Dermis microvascular lymphatic vessel endothelial cell (primary cell): ENCODE data around the gene ZC3H15. TPM values are rescaled to one million over a fixed set of nuclear protein-coding genes. Genes with fewer than 3 reads are reported as not detected.
"Not testable (repeated sequence)": the region's sequence is repeated elsewhere in the genome, so short reads cannot be mapped to it uniquely, and the experiment has no call there.

Experiments
- DNase-seq, 2 donors: peaks; one replicate each; pipeline versions ENCODE4 v3.0.0 to v3.0.0-alpha.2; 2010; ENCODE audit warnings: low read depth in 2 of 2
- total RNA-seq: library from RNA; depleted of rRNA; stranded (reverse); fragments of >200 nt; gene quantifications from 2 replicates; pipeline ENCODE4 v1.2.1, GENCODE V29; 2014

ZC3H15 gene
- total RNA-seq, 1 donor from 2014 or later: 47.4 TPM

DNA sequence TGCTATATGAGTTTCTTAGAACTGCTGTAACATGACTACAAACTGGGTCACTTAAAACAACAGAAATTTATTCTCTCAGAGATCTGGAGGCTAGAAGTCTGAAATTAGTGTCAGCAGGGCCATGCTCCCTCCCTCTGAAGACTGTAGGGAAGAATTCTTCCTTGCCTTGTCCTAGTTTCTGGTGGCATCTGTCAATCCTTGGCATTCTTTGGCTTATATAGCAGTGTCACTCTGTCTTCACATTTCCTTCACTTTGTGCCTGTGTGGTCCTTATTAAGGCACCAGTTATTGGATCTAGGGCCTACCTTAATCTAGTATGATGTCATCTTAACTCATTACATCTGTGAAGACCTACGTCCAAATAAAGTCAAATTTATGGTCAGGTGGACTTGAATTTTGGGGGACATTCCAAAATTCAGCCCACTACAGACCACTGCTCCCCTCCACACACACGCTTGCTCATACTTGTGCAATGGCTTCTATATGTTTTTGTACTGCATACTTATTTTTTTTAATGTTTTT, 7.6 kb downstream of the ZC3H15 start:
- no peak for DNase-seq

- DNase-seq: no peak
Measured at GRCh38 chr2:186496401-186496800, 10.3 kb downstream of the ZC3H15 start.

GRCh38 chr2:186497928-186498327, 11.9 kb downstream of the ZC3H15 start:
- DNase-seq: no peak

GRCh38 chr2:186498834-186499233, 12.8 kb downstream of the ZC3H15 start:
- no peak for DNase-seq

GRCh38 chr2:186503827-186504606, 18.0 kb downstream of the ZC3H15 start:
- DNase-seq: peak; percentile 45 to 51

- DNase-seq: no peak
Measured at GRCh38 chr2:186508263-186508662, 22.2 kb downstream of the ZC3H15 start.

GRCh38 chr2:186515376-186515775, 29.3 kb downstream of the ZC3H15 start:
- DNase-seq: no peak

- DNase-seq: no peak
Measured at GRCh38 chr2:186516396-186516795, 30.3 kb downstream of the ZC3H15 start.

GRCh38 chr2:186517090-186517489, 31.0 kb downstream of the ZC3H15 start:
- DNase-seq: no peak

DNA sequence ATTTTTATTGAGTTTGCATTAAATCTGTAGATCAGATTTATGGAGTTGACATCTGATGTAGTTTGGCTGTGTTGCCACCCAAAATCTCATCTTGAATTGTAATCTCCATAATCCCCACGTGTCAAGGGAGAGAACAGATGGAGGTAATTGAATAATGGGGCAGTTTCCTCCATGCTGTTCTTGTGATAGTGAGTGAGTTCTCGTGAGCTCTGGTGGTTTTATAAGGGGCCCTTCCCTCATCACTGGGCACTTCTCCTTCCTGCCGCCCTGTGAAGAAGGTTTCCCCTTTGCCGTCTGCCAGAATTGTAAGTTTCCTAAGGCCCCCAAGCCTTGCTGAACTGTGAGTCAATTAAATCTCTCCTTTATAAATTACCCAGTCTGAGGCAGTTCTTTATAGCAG, 32.2 kb downstream of the ZC3H15 start:
- DNase-seq: no peak

- DNase-seq: no peak
Measured at GRCh38 chr2:186518945-186519344, 32.9 kb downstream of the ZC3H15 start.

- not testable (repeated sequence) for DNase-seq
Measured at GRCh38 chr2:186521570-186522153, 35.6 kb downstream of the ZC3H15 start.

- DNase-seq: no peak
Measured at GRCh38 chr2:186522450-186522849, 36.4 kb downstream of the ZC3H15 start.

DNA sequence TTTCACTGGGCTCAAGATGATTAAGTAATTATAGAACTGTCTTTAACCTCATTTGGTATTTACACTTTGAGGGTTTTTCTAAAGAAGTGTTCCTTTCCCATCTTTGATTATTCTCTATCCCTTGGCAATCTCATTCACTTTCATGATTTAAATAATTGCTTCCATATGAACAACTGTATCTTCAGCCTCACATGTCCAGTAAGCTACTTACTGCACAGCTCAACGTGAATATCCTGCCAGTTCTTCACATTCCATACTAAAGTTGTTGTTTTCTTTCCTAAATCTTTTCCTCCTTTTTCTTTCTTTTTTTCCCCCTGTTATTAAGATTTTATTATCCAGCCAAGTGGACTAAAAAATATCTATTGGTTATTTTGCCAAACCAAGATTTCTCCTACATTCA, 37.7 kb downstream of the ZC3H15 start:
- no peak for DNase-seq

- DNase-seq: no peak
Measured at GRCh38 chr2:186526281-186526680, 40.2 kb downstream of the ZC3H15 start.

- no peak for DNase-seq
Measured at GRCh38 chr2:186530314-186530713, 44.3 kb downstream of the ZC3H15 start.

DNA sequence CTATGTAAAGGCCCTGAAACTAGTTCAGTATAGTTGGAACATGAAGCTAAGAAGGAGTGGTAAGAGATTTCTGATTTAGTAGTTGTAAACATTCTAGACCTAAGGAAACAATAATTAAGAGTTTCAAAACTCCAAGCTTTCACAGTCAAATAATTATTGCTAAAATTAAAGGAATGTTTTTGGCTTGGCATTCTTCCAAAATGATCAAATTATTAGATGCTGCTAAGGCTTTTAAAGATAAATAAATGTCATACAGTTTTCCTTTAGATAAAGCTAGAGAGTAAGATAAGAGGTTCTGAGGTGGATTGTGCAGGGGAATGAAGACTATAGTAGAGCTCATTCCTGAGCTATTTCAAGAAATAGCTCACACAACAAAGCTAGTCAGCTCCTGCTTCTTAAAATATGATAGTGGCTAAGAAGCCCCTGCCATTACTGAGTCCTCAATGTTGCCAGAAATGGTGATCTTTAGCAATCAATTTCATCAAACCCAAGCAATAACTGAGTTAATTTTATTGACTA, 45.3 kb downstream of the ZC3H15 start:
- no peak for DNase-seq

DNA sequence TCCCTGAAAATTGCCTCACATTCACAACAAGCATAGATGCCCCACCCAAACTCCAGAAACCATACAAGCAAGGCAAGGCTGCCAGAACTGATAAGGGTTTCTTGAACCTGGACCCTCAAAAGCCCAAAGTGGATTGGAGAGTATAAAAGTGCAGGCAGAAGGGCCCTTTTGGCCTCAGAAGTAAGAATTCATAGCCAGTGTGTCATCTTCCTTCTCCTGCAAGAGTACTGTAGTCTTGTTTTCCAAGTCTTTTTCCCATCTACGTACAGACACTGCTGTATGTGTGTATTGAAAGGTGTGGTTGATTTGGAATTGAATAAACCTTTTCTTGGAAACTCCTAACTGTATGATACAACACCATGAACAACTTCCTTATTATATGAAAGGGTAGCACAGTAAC, 46.8 kb downstream of the ZC3H15 start:
- peak in 1 of 2 donors; percentile 73 for DNase-seq

GRCh38 chr2:186533717-186534116, 47.7 kb downstream of the ZC3H15 start:
- DNase-seq: no peak

DNA sequence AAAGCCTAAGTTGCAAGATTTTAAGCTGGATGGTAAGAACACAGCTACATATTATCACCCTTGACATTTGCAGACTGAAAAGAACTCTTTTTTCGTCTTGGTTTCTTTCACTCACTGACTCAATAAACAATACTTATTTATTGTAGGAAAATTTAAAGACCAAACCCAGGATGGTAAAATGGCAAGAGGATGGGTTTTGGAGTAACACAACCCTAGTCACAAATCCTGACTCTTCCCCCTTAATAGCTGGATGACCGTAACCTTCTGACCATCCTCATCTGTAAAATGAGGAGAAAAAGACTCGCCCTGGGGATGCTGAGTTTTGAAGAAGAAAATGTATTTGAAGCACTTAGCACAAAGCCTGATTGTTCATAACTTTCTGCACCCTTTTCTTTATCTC, 48.3 kb downstream of the ZC3H15 start:
- no peak for DNase-seq

DNA sequence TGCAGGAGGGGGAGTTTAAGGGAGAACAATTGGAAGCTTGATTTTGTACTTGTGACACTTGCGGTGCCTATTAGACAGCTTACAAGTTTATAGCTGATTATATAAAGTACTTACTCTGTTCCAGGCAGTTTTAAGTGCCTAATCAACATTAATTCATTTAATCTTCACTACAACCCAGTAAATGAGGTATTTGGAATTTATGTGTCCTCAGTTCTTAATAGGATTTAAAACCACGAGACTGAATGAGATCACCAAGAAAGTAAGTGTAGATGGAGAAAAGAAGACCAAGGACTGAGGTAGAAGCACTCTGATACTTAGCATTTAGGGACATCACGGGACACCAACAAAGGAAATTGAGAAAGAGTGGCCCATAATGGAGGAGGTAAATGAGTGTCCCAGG, 49.8 kb downstream of the ZC3H15 start:
- DNase-seq: no peak

DNA sequence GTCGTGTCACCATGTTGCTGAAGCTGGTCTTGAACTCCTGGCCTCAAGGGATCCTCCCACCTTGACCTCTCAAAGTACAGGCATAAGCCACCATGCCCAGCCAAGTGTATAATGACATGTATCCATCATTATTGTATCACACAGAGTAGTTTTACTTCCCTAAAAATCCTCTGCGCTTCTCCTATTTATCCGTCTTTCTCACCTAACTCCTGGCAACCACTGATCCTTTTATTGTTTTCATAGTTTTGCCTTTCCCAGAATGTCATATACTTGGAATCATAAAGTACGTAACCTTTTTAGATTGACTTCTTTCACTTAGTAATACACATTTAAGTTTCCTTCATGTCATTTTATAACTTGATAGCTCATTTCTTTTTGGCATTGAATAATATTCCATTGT, 51.0 kb downstream of the ZC3H15 start:
- no peak for DNase-seq

- no peak for DNase-seq
Measured at GRCh38 chr2:186540941-186541340, 54.9 kb downstream of the ZC3H15 start.
